BLaER1 (cell line): ENCODE data around the gene PPME1.
"Not testable (repeated sequence)": the region's sequence is repeated elsewhere in the genome, so short reads cannot be mapped to it uniquely, and the experiment has no call there.

Source experiments
- H3K27ac ChIP-seq: shearing (Covaris generic); formaldehyde crosslinking; 2 replicates; pipeline ENCODE4 v1.8.1; 2022
- H3K27me3 ChIP-seq: shearing (Covaris generic); formaldehyde crosslinking; 2 replicates; pipeline ENCODE4 v1.8.1; 2022
- H3K36me3 ChIP-seq: shearing (Covaris generic); formaldehyde crosslinking; 2 replicates; pipeline ENCODE4 v1.8.1; 2022
- H3K4me1 ChIP-seq: shearing (Covaris generic); formaldehyde crosslinking; 2 replicates; pipeline ENCODE4 v1.8.1; 2022
- H3K4me2 ChIP-seq: shearing (Covaris generic); formaldehyde crosslinking; 2 replicates; pipeline ENCODE4 v1.8.1; 2022
- H3K4me3 ChIP-seq: shearing (Covaris generic); formaldehyde crosslinking; 2 replicates; pipeline ENCODE4 v1.8.1; 2022
- H3K9ac ChIP-seq: shearing (Covaris generic); formaldehyde crosslinking; 2 replicates; pipeline ENCODE4 v1.8.1; 2022
- H3K9me3 ChIP-seq: shearing (Covaris generic); formaldehyde crosslinking; 2 replicates; pipeline ENCODE4 v1.8.1; 2022
- H4K20me1 ChIP-seq: shearing (Covaris generic); formaldehyde crosslinking; 2 replicates; pipeline ENCODE4 v1.8.1; 2022
- Cebpa-rat ChIP-seq: shearing (Covaris generic); IDR thresholded peaks from 2 replicates; pipeline ENCODE4 v1.8.1; 2022

The PPME1 gene

GRCh38 chr11:74170694-74171629 lies at the start of gene PPME1, which contains the start of gene C2CD3:
Gene PPME1 (plus strand): TSS chr11:74171289. CDS start chr11:74171422, 133 bp downstream.
Gene C2CD3 (minus strand): TSS chr11:74171002. CDS start chr11:74170792, 210 bp downstream.
- Histone ChIP-seq H3K4me2 (peak within 1 kb of the TSS; percentile 91), H3K27me3 (no peaks in the 10 kb centered on the region), H3K27ac (peak within 1 kb of the TSS; percentile 78), H4K20me1 (peaks cover 14% of the 10 kb centered on the region; the same call in 1 of the 2 replicates), H3K36me3 (peaks cover 37% of the 10 kb centered on the region), H3K4me3 (peak within 1 kb of the TSS; percentile 81), H3K9me3 (no peaks in the 10 kb centered on the region), H3K4me1 (peaks cover 45% of the 10 kb centered on the region), H3K9ac (peak within 1 kb of the TSS; percentile 83)
- no peak for TF ChIP-seq Cebpa-rat

- H3K4me3 ChIP-seq, result no peak overlapping the region
- no peaks in the 10 kb centered on the region for H3K27me3 ChIP-seq
- H3K9me3 ChIP-seq, result peaks cover 4% of the 10 kb centered on the region; the same call in 1 of the 2 replicates
- no peak for TF ChIP-seq Cebpa-rat
- no peaks in the 10 kb centered on the region for H3K4me1 ChIP-seq
- H3K27ac ChIP-seq, result no peak overlapping the region
- no peak overlapping the region for H3K9ac ChIP-seq
- H3K36me3 ChIP-seq, result peaks cover 46% of the 10 kb centered on the region
- no peak overlapping the region for H3K4me2 ChIP-seq
- no peaks in the 10 kb centered on the region for H4K20me1 ChIP-seq
Measured at GRCh38 chr11:74121804-74122203, 49.3 kb upstream of the PPME1 start.

GRCh38 chr11:74123008-74123448 lies 48.1 kb upstream of the PPME1 start:
- no peaks in the 10 kb centered on the region for H3K27me3 ChIP-seq
- H3K36me3 ChIP-seq, result peaks cover 38% of the 10 kb centered on the region
- H3K4me3 ChIP-seq, result no peak overlapping the region
- no peaks in the 10 kb centered on the region for H3K4me1 ChIP-seq
- H3K4me2 ChIP-seq, result no peak overlapping the region
- H3K9me3 ChIP-seq, result no peaks in the 10 kb centered on the region; the same call in 1 of the 2 replicates
- no peak overlapping the region for H3K27ac ChIP-seq
- no peak for TF ChIP-seq Cebpa-rat
- no peak overlapping the region for H3K9ac ChIP-seq
- no peaks in the 10 kb centered on the region for H4K20me1 ChIP-seq

- peaks cover 45% of the 10 kb centered on the region for H3K36me3 ChIP-seq
- not testable (repeated sequence) for H3K4me3 ChIP-seq, H3K9ac ChIP-seq, H4K20me1 ChIP-seq, H3K27me3 ChIP-seq, H3K4me1 ChIP-seq, H3K4me2 ChIP-seq, H3K27ac ChIP-seq
- H3K9me3 ChIP-seq, result peaks cover 22% of the 10 kb centered on the region
Measured at GRCh38 chr11:74129121-74129520, 42.0 kb upstream of the PPME1 start.

DNA sequence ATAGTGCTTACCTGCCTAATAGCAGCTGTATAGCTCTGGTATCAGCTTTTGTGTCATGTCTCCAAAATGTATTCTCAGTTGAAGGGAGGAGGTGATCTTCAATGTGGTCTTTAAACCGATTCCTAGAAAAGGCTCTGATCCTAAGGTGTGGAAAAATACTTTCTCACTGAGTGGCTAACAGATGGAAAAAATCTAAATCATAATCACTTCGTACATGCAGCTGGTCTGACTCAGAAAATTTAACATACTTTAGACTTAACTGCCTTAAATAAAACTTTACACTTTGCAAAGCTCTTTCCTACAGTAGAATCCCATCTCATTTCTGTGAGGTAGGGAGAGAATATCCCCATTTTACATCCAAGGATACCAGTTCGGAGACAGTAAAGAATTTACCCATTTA lies 38.3 kb upstream of the PPME1 start:
- H3K27me3 ChIP-seq, result no peaks in the 10 kb centered on the region
- no peak overlapping the region for H3K4me2 ChIP-seq
- H3K4me3 ChIP-seq, result no peak overlapping the region
- H3K4me1 ChIP-seq, result no peaks in the 10 kb centered on the region
- no peak overlapping the region for H3K27ac ChIP-seq
- no peak overlapping the region for H3K9ac ChIP-seq
- TF ChIP-seq Cebpa-rat, result no peak
- peaks cover 80% of the 10 kb centered on the region for H3K36me3 ChIP-seq
- no peaks in the 10 kb centered on the region for H4K20me1 ChIP-seq
- H3K9me3 ChIP-seq, result peaks cover 22% of the 10 kb centered on the region

DNA sequence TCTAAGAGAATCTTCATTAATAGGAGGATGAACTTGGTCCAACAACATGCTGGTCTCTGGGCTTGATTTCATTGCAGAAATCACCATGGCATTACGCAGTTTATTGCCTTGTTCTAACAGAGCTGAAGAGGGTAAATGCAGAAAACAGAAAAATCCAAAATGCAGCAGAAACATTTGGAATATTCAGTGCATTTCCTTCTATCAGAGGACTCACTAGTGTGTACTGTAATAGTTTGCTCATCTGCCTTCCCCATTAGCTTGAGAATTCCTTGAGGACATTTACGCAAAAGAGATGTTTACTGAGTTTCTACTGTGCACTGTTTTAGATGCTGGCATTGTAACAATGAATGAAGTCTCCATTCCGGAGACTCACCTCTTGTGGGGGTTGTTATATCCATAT lies 37.7 kb upstream of the PPME1 start:
- Histone ChIP-seq H3K4me2 (no peak overlapping the region), H3K27me3 (no peaks in the 10 kb centered on the region), H3K4me3 (no peak overlapping the region), H3K36me3 (peaks cover 86% of the 10 kb centered on the region), H3K27ac (no peak overlapping the region), H4K20me1 (no peaks in the 10 kb centered on the region), H3K4me1 (no peaks in the 10 kb centered on the region), H3K9ac (no peak overlapping the region), H3K9me3 (peaks cover 22% of the 10 kb centered on the region)
- TF ChIP-seq Cebpa-rat, result no peak

DNA sequence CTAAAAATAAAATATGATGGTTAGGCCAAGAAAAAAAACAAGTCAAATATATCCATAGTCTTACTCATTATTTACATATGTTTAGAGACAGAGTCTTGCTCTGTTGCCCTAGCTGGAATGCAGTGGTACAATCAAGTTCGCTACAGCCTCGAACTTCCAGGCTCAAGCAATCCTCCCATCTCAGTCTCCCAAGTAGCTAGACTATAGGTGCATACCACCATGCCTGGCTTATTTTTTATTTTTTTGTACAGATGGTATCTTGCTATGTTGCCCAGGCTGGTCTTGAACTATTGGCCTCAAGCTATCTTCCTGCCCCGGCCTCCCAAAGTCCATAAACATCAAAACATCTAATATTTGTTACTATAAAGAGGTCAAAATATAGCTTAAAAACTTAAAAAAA lies 36.4 kb upstream of the PPME1 start:
- Histone ChIP-seq H3K4me1 (no peaks in the 10 kb centered on the region), H3K4me2 (no peak overlapping the region), H3K36me3 (peaks cover 93% of the 10 kb centered on the region)

DNA sequence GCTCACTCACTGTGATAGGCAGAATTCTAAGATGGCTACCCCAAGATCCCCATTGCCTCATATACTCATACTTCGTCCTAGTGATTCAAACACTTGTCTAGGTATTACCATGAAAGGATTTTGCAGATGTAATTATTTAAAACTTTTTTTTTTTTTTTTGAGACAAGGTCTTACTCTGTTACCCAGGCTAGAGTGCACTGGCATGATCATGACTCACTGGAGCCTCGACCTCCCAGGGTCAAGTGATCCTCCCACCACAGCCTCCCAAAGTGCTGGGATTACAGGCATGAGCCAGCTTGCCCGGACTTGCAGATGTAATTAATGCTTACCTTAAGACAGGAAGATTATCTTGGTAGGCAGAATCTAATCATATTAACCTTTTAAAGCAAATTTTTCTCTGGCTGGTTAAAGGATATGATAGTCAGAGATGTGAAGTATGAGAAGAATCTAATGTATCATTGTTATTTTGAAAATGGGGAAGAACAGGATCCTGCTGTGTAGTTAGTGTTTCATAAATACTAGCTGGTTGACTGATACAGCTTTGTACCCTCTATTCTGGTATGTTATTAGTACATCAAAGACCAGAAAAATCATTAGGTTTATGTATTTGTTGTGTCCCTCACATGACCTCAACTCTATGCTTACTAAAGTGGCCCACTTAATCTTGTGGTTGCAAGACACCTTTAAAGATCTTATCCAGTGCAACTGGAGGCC lies 35.8 kb upstream of the PPME1 start:
- Histone ChIP-seq H3K36me3 (peaks cover 92% of the 10 kb centered on the region), H3K4me1 (no peaks in the 10 kb centered on the region), H3K9ac (no peak overlapping the region), H3K4me3 (no peak overlapping the region), H4K20me1 (no peaks in the 10 kb centered on the region), H3K4me2 (no peak overlapping the region), H3K27me3 (no peaks in the 10 kb centered on the region), H3K27ac (no peak overlapping the region), H3K9me3 (peaks cover 14% of the 10 kb centered on the region)
- no peak for TF ChIP-seq Cebpa-rat

More for the DNA sequence above, 36.4 kb upstream of the PPME1 start:
- TF ChIP-seq Cebpa-rat, result no peak
- Histone ChIP-seq H3K9me3 (peaks cover 21% of the 10 kb centered on the region), H3K27ac (no peak overlapping the region), H4K20me1 (no peaks in the 10 kb centered on the region), H3K9ac (no peak overlapping the region), H3K4me3 (no peak overlapping the region), H3K27me3 (no peaks in the 10 kb centered on the region)

- H4K20me1 ChIP-seq, result no peaks in the 10 kb centered on the region
- no peak overlapping the region for H3K4me3 ChIP-seq
- H3K36me3 ChIP-seq, result peaks cover 66% of the 10 kb centered on the region
- H3K27me3 ChIP-seq, result no peaks in the 10 kb centered on the region
- no peak for TF ChIP-seq Cebpa-rat
- no peak overlapping the region for H3K27ac ChIP-seq
- no peaks in the 10 kb centered on the region for H3K4me1 ChIP-seq
- H3K9ac ChIP-seq, result no peak overlapping the region
- no peak overlapping the region for H3K4me2 ChIP-seq
- no peaks in the 10 kb centered on the region for H3K9me3 ChIP-seq
Measured at GRCh38 chr11:74138021-74138420, 33.1 kb upstream of the PPME1 start.

DNA sequence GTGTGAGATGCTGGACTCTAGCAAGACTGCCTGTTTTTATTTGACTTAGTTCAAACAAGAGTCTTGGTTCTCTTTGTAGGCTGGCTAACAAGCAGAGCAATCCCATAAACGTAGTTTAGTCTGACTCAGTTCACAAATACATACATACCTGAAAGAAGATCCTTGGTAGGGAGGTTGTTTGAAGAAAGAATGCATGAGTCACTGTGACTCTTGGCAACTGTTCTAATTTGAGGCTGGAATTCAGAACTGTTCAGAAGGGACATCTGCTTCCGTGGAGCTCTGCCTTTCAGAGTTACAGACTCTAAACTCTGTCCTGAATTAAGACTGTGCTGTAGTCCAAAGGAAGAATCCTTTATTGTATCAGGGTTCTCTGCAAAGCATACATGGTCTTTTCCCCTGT lies 32.5 kb upstream of the PPME1 start:
- H3K9ac ChIP-seq, result no peak overlapping the region
- no peaks in the 10 kb centered on the region for H4K20me1 ChIP-seq
- no peak overlapping the region for H3K4me2 ChIP-seq
- no peaks in the 10 kb centered on the region for H3K4me1 ChIP-seq
- peaks cover 61% of the 10 kb centered on the region for H3K36me3 ChIP-seq
- no peaks in the 10 kb centered on the region for H3K9me3 ChIP-seq
- no peak overlapping the region for H3K4me3 ChIP-seq
- no peak for TF ChIP-seq Cebpa-rat
- no peaks in the 10 kb centered on the region for H3K27me3 ChIP-seq
- H3K27ac ChIP-seq, result no peak overlapping the region
